Stimulated activated CD8-positive, alpha-beta memory T cell treated with anti-CD3 and anti-CD28 coated beads, Interleukin-4, amount 100 ng/mL, for 24 hours (primary cell): ENCODE results near the gene HYAL3.

Experiments
- DNase-seq: peaks from one replicate; pipeline ENCODE4 v3.0.0-alpha.2; 2020; ENCODE audit warnings: low read depth

HYAL3 gene

GRCh38 chr3:50327943-50328691 lies 28.9 kb upstream of the HYAL3 start, which contains the start of gene TUSC2:
TSS of gene TUSC2 (minus strand) at chr3:50328223. CDS start at chr3:50328099, 124 bp downstream.
- peak; percentile 88 for DNase-seq

GRCh38 chr3:50327129-50327528 lies 27.9 kb upstream of the HYAL3 start:
- DNase-seq = no peak

- DNase-seq = no peak
Observed at GRCh38 chr3:50326182-50326541, 27.0 kb upstream of the HYAL3 start.

GRCh38 chr3:50325497-50326181 lies 26.4 kb upstream of the HYAL3 start:
- DNase-seq = no peak

GRCh38 chr3:50325113-50325480 lies 25.9 kb upstream of the HYAL3 start:
- DNase-seq = no peak

- peak; percentile 44 for DNase-seq
Observed at GRCh38 chr3:50324351-50325112, 25.3 kb upstream of the HYAL3 start.

GRCh38 chr3:50323614-50324199 lies 24.5 kb upstream of the HYAL3 start:
- no peak for DNase-seq

GRCh38 chr3:50323092-50323600 lies 23.9 kb upstream of the HYAL3 start:
- DNase-seq = no peak

- DNase-seq = no peak
Observed at GRCh38 chr3:50322386-50323091, 23.3 kb upstream of the HYAL3 start, which contains the start of gene HYAL2. TSS of gene HYAL2 (minus strand) at chr3:50322745. CDS start at chr3:50320489, 2,256 bp downstream.

- DNase-seq = no peak
Observed at GRCh38 chr3:50322115-50322385, 22.8 kb upstream of the HYAL3 start.

- DNase-seq = peak; percentile 75
Observed at GRCh38 chr3:50321336-50322114, 22.3 kb upstream of the HYAL3 start.

GRCh38 chr3:50320853-50321335 lies 21.7 kb upstream of the HYAL3 start:
- peak; percentile 47 for DNase-seq

GRCh38 chr3:50319894-50320625 lies 20.9 kb upstream of the HYAL3 start:
- DNase-seq = no peak

- DNase-seq = no peak
Observed at GRCh38 chr3:50319181-50319893, 20.1 kb upstream of the HYAL3 start.

- DNase-seq = no peak
Observed at GRCh38 chr3:50318615-50319014, 19.4 kb upstream of the HYAL3 start.

- DNase-seq = no peak
Observed at GRCh38 chr3:50318163-50318562, 19.0 kb upstream of the HYAL3 start.

- DNase-seq = no peak
Observed at GRCh38 chr3:50317300-50317699, 18.1 kb upstream of the HYAL3 start.

GRCh38 chr3:50316657-50317242 lies 17.5 kb upstream of the HYAL3 start:
- DNase-seq = peak; percentile 51

- DNase-seq = no peak
Observed at GRCh38 chr3:50314816-50315215, 15.6 kb upstream of the HYAL3 start.
